ENCODE data around the gene PPIA. TPM values are rescaled to one million over a fixed set of nuclear protein-coding genes. Genes with fewer than 3 reads are reported as not detected.

The PPIA gene
- total RNA-seq, 2 donors from 2014 or later: 957 to 1,544 TPM

DNA sequence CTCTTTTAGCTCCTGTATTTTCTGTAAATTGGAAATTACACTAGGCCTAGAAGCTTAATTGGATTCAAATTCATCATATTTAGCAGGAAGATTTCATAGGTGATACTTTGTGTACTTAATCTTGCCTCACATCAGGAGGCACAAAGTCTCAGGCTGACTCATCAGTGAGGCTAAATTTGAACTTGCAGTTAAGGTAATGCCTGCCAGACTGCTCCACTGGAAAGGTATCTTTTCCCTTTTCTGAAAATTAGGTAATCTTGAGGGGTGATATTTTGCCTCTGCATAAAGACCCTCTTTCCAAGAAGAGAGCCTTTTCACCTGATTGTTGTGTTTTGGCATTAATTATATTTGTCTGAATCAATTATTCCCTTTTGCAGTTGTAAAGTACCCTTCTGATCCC is 14.6 kb downstream of the PPIA start:
- no peak overlapping the region for H3K4me3 ChIP-seq
- H3K27ac ChIP-seq: no peak overlapping the region
- H3K4me1 ChIP-seq (replicated peaks): no peaks in the 10 kb centered on the region
- no peaks in the 10 kb centered on the region for H3K27me3 ChIP-seq (replicated peaks; ENCODE audit: insufficient read depth)
- H3K9me3 ChIP-seq: no peaks in the 10 kb centered on the region
- intact Hi-C loops (cut with DNase I): no loop called here
- no peaks in the 10 kb centered on the region for H3K36me3 ChIP-seq
- TF ChIP-seq, protein P1, sequence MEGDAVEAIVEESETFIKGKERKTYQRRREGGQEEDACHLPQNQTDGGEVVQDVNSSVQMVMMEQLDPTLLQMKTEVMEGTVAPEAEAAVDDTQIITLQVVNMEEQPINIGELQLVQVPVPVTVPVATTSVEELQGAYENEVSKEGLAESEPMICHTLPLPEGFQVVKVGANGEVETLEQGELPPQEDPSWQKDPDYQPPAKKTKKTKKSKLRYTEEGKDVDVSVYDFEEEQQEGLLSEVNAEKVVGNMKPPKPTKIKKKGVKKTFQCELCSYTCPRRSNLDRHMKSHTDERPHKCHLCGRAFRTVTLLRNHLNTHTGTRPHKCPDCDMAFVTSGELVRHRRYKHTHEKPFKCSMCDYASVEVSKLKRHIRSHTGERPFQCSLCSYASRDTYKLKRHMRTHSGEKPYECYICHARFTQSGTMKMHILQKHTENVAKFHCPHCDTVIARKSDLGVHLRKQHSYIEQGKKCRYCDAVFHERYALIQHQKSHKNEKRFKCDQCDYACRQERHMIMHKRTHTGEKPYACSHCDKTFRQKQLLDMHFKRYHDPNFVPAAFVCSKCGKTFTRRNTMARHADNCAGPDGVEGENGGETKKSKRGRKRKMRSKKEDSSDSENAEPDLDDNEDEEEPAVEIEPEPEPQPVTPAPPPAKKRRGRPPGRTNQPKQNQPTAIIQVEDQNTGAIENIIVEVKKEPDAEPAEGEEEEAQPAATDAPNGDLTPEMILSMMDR (IDR thresholded peaks at IDR 0.05): no peak
- TF ChIP-seq POLR2AphosphoS5 (IDR thresholded peaks at IDR 0.05): no peak
- no peak for TF ChIP-seq POLR2A (IDR thresholded peaks at IDR 0.05)
- DNase-seq (ENCODE audit: low spot score): no peak

DNA sequence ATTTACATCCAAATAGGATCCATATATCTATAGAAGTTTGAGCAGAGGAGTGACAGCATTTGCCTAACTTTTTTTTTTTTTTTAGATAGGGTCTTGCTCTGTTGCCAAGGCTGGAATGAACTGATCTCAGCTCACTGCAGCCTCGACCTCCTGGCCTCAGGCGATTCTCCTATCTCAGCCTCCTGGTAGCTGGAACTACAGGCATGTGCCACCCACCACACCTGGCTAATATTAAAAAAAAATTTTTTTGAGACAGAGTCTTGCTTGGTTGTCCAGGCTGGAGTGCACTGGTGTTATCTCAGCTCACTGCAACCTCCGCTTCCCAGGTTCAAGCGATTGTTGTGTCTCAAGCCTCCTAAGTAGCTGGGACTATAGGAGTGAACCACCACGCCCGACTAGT is 15.1 kb downstream of the PPIA start:
- H3K27ac ChIP-seq: no peak overlapping the region
- no peaks in the 10 kb centered on the region for H3K9me3 ChIP-seq
- no peak overlapping the region for H3K4me3 ChIP-seq
- H3K27me3 ChIP-seq (replicated peaks; ENCODE audit: insufficient read depth): no peaks in the 10 kb centered on the region
- no peaks in the 10 kb centered on the region for H3K36me3 ChIP-seq
- 94% methylated on average over 6 of the region's 6 CpGs for WGBS
- H3K4me1 ChIP-seq (replicated peaks): no peaks in the 10 kb centered on the region
- no peak for DNase-seq (ENCODE audit: low spot score)
- TF ChIP-seq, protein P1 (IDR thresholded peaks at IDR 0.05): no peak
- TF ChIP-seq POLR2AphosphoS5 (IDR thresholded peaks at IDR 0.05) (no peak), POLR2A (IDR thresholded peaks at IDR 0.05) (no peak)
- intact Hi-C loops (cut with DNase I): no loop called here

DNA sequence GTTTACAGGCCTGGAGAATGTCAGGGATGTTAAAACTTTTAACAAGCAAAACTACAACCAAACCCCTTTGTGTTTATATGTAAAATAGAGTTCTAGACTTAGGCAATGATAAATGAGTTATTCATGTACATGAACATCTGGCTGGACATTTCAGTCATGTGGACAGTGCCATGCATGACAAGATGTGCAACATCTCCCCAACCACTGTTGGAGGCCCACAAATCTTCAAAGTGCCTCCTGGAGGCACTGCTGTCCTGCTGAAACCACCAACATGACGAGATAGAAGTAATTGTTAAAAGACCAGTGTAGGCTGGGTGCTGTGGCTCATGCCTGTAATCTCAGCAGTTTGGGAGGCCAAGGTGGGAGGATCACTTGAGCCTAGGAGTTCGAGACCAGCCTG is 18.4 kb downstream of the PPIA start:
- DNase-seq (ENCODE audit: low spot score): no peak
- TF ChIP-seq POLR2AphosphoS5 (IDR thresholded peaks at IDR 0.05) (no peak), POLR2A (IDR thresholded peaks at IDR 0.05) (no peak)
- TF ChIP-seq, protein P1 (IDR thresholded peaks at IDR 0.05): no peak

DNA sequence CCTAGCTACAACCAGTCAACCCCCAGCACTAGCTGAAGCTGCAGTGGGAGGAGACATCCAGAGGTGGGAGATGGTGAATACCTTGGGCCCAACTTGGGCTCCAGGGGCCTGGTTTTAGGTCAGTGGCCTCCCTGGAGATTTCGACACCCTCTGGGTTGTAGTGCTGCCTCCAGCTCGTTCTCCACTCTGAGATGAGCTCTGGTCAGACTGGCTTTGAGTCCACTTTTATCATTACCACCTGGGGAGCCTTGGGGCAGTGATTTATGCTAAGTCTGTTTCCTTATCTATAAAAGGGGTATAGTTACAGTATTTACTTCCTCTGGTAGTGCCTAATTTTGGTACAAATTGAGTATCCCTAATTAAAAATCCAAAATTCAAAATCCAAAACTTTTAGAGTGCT is 22.8 kb downstream of the PPIA start:
- H3K9me3 ChIP-seq: no peaks in the 10 kb centered on the region
- intact Hi-C loops (cut with DNase I): no loop called here
- TF ChIP-seq, protein P1 (IDR thresholded peaks at IDR 0.05): no peak
- TF ChIP-seq POLR2AphosphoS5 (IDR thresholded peaks at IDR 0.05): no peak
- TF ChIP-seq POLR2A (IDR thresholded peaks at IDR 0.05): no peak
- no peak for DNase-seq (ENCODE audit: low spot score)
- no peaks in the 10 kb centered on the region for H3K27me3 ChIP-seq (replicated peaks; ENCODE audit: insufficient read depth)
- no peaks in the 10 kb centered on the region for H3K36me3 ChIP-seq
- 61% methylated on average over 2 of the region's 2 CpGs for WGBS
- H3K27ac ChIP-seq: no peak overlapping the region
- no peak overlapping the region for H3K4me3 ChIP-seq
- no peaks in the 10 kb centered on the region for H3K4me1 ChIP-seq (replicated peaks)

More for the DNA sequence above, 18.4 kb downstream of the PPIA start:
- Histone ChIP-seq H3K4me1 (replicated peaks) (no peaks in the 10 kb centered on the region), H3K4me3 (no peak overlapping the region), H3K27ac (no peak overlapping the region), H3K9me3 (no peaks in the 10 kb centered on the region), H3K36me3 (no peaks in the 10 kb centered on the region), H3K27me3 (replicated peaks; ENCODE audit: insufficient read depth) (no peaks in the 10 kb centered on the region)
- WGBS: 97% methylated on average over 2 of the region's 2 CpGs
- intact Hi-C loops (cut with DNase I): no loop called here

DNA sequence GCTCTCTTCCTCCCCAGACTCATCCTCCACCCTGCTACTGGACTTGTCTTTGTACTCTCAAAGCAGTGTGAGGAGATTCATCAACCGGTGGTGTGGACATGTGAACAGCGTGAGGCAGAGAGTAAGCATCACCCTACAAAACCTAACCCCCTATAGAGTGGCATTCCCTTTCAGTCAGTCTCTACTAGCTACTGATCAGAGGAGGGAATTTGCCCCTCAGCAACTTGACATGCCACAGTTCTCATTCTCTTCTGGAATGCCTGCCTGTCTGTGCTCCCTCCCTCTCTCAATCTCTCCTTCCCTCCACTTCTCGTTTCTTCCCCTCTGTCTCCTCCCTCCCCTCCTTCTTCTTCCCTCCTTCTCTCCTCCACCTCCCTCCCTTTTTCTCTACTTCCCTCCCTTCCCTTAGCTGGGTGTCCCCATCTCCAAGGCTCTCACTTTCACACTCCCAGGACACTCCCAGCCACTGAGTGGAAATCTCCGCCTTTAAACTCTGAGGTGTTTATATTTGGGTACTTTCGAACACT is 26.8 kb downstream of the PPIA start:
- Histone ChIP-seq H3K36me3 (no peaks in the 10 kb centered on the region), H3K27me3 (replicated peaks; ENCODE audit: insufficient read depth) (no peaks in the 10 kb centered on the region), H3K4me1 (replicated peaks) (no peaks in the 10 kb centered on the region), H3K4me3 (no peak overlapping the region), H3K9me3 (no peaks in the 10 kb centered on the region), H3K27ac (no peak overlapping the region)
- WGBS: 77% methylated on average over 5 of the region's 5 CpGs
- no peak for TF ChIP-seq POLR2A (IDR thresholded peaks at IDR 0.05)
- TF ChIP-seq, protein P1 (IDR thresholded peaks at IDR 0.05): no peak
- no peak for DNase-seq (ENCODE audit: low spot score)
- intact Hi-C loops (cut with DNase I): no loop called here

All from prostate gland (tissue), 2 donors.